Posterior vena cava (tissue), 2 donors: Measurements from ENCODE around the gene APOBEC3A. TPM values are rescaled to one million over a fixed set of nuclear protein-coding genes. Genes with fewer than 3 reads are reported as not detected.
"Not testable (repeated sequence)": the region's sequence is repeated elsewhere in the genome, so short reads cannot be mapped to it uniquely, and the experiment has no call there.

ENCODE experiments used
- DNase-seq: peaks from one replicate; pipeline ENCODE4 v3.0.0-alpha.2; 2020; ENCODE audit warnings: low spot score
- intact Hi-C, 2 donors: fragments of 100-400 bp; cut with DNase I; formaldehyde crosslinking; loops; one replicate each; pipeline versions ENCODE4 v1.14.1 to v1.14.2; 2022 to 2023
- total RNA-seq, 2 donors: library from RNA; stranded (reverse); fragmentation: NEBNext Ultra II Directional; extraction: Animal tissue kit (Norgen Biotek cat#: 25700); gene quantifications; one replicate each; pipeline ENCODE4 v1.2.1, GENCODE V29; 2021
- donor health status: DM: yes; HTN: yes; CAD: no.
- donor health status: DM: yes; HTN: yes; CAD: no.

Gene APOBEC3A
- total RNA-seq, 2 donors from 2014 or later, result 2.5 to 5.6 TPM

DNA sequence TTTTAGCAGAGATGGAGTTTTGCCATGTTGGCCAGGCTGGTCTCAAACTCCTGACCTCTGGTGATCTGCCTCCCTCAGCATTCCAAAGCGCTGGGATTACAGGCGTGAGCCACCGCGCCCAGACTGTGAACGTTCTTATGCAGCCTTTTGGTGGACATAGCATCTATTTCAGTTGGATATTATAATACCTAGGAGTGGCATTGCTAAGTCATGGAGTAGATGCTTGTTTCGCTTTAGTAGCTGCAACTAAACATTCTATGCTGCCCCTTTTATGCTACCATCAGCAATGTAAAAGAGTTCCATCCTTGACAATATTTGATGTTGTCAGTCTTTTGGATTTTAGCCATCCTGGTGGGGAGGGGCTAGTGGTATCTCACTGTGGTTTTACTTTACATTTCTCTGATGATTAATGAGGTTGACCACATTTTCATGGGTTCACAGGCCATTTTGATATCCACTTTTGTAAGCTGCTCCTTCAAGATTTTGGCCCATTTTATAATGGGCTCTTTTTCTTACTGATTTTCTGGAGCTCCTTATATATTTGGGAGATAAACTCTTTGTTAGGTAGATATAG is 16.5 kb upstream of the APOBEC3A start:
- intact Hi-C loops, result loop anchor here in 1 of 2 donors (5.0 kb wide), 1 partner anchor 1241 kb away; no protein-coding TSS in a partner anchor

GRCh38 chr22:38941488-38941987 is 15.9 kb upstream of the APOBEC3A start:
- intact Hi-C loops, result loop anchor here in 1 of 2 donors (5.0 kb wide), 1 partner anchor 1241 kb away; no protein-coding TSS in a partner anchor
- no peak for DNase-seq

More for the DNA sequence above, 16.5 kb upstream of the APOBEC3A start:
- DNase-seq, result no peak

- no peak for DNase-seq
- intact Hi-C loops, result loop anchor here in 1 of 2 donors (5.0 kb wide), 1 partner anchor 1240 kb away; no protein-coding TSS in a partner anchor
These were observed 14.7 kb upstream of the APOBEC3A start for GRCh38 chr22:38942702-38943101.

DNA sequence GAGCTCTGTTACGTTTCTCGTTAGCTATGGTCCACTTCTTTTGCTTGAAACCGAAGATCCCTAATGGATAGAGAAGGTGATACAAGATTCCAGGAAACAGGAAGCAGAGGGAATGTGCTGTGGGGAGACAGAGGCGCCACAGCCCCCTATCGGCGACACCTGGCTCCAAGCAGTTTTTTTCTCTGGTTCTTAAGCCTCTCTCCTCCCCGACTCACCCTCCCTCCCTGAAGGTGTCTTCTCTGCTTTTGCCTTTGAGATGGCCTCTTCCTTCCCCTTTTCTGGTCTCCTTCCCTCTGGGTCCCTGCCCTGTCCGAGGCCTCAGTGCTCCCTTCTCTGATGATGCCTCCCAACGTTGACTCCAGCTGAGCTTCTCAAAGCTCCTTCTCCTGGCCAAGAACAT is 14.2 kb upstream of the APOBEC3A start:
- DNase-seq, result no peak
- intact Hi-C loops, result loop anchor here in 1 of 2 donors (5.0 kb wide), 1 partner anchor 1239 kb away; no protein-coding TSS in a partner anchor

GRCh38 chr22:38943882-38944281 is 13.5 kb upstream of the APOBEC3A start:
- intact Hi-C loops, result loop anchor here in 1 of 2 donors (5.0 kb wide), 1 partner anchor 1238 kb away; no protein-coding TSS in a partner anchor
- DNase-seq, result peak; percentile 19

GRCh38 chr22:38944653-38945052 is 12.8 kb upstream of the APOBEC3A start:
- intact Hi-C loops, result loop anchor here in 1 of 2 donors (5.0 kb wide), 1 partner anchor 1238 kb away; no protein-coding TSS in a partner anchor
- peak; percentile 43 for DNase-seq

GRCh38 chr22:38945706-38946338 is 11.6 kb upstream of the APOBEC3A start:
- intact Hi-C loops, result not testable (repeated sequence)
- DNase-seq, result peak; percentile 7

DNA sequence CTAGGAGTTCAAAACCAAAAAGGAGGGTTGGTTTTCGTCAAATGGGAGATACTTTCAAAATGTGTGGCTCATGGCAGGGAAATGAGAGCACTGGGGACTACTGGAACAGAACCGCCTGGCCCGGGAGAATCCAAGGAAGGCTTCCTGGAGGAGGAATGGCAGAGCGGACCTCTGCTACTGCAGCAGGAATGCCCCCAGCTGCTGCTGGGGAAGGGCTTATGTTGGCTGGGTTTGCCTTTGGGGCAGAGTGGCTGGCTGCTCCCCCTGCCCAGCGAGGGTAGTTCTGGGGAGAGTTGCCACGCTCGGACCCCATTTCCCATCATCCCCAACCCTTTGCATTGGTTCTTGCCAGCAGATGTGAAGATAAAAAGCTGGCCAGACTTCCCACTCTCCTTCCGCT is 10.6 kb upstream of the APOBEC3A start:
- peak; percentile 62 for DNase-seq
- intact Hi-C loops, result no loop called here

DNA sequence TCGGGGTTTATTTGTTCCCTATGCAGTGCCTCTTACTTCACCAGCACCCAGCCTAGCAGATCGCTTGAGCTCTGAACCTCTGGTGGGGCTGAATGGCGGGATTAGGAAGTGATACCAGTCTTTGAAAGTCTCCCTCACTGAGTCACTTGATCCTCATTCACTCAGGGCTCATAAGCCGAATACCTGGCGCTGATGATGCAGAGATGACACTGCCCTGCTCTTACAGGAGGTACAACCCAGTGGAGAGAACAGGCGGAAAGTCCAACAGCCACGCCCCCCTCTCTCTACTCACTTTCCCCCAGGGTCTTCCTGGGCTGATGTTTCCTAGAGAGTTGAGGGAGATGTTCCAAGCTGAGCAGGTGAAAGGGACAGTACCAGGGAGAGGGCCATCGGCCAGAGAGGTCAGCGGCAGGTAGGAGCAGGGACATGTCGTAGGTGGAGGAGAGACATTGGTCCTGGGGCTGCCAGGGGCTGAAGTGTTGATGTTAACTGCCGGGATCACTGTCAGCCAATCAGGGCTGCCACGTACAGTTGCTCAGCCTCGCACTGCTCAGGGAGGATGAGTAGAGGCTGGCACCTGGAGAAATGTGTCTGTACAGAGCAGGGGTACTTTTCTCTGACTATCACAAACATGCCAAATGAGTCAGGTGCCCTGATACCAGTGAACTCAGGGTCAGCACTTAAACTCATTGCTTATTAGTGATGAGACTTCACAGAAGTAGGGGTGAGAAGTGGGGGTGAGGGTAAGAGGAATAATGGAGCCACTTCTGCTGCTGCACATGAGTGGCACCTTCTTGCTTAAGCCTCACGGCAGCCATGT is 9.9 kb upstream of the APOBEC3A start:
- DNase-seq, result peak; percentile 57
- intact Hi-C loops, result no loop called here

DNA sequence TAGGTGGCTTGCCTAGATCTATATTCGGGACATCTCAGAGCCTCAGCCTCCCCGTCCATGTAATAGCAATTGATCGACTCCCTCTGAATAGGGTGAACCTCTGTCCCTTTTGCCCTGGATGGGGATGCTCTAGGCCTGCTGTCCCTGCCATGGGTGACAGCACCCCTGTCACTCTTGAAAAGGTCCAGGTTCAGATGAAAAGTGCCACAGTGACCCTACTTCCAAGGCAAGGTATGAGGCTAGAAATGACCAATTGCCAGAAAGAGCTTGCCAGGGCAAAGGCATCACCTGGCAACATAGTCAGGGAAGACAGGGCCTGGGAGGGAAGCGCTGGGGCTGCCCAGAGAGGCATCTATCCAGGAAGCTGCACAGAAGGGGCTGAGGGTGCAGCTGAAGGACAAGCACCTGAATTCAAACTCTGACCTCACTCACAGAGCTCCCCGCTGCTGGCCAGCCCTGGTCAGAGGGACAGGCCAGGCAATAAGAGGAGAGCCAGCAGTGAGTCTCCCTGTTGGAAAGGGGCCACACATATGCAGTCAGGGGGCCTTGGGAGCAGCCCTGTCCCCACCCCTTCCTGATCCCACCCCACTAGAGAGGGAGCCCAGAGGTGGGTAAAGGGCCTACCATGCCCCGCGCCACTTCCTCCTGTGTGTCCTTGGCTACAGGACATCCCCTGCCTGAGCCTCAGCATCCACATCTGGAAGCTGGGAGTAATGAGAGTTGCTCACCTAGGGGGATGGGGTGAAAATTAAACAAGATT is 9.0 kb upstream of the APOBEC3A start:
- intact Hi-C loops, result no loop called here
- DNase-seq, result peak; percentile 63

GRCh38 chr22:38949889-38950405 is 7.5 kb upstream of the APOBEC3A start:
- peak; percentile 66 for DNase-seq
- intact Hi-C loops, result no loop called here

DNA sequence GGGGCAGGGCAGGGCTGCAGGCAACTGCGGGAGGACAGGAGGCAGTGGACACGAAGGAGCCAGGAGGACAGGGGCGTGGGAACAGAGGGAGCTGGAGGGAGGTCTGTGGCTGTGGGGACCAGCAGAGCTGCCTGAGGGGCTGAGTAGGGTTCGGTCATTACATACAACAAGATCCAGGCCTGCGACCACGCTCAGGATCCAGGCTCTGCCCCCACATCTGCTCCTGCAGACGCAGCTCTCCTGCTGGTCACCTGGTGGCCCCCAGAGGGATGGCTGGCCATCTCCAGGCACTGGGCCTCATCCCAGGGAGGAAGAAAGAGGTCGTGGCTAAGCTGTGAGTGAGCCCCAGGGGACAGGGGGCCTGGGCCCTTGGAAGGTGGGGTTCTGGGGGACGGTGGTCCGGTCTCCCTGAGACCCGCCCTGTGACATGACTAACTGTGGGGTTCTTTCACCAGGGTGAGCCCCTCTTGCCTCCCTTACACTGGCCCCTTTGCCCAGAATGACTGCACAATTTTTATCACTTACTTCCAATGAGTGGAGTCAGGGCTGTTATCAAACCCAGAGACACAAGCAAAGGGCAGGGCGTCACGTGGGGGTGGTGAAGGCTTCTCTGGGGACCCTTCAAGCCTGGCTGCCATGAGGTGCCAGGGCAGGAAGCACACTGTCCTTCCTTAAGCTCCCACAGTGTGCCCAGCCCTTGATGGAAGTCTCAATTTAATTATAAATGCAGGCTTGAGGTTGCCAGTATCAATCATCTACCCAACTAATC is 6.7 kb upstream of the APOBEC3A start:
- peak; percentile 71 for DNase-seq
- intact Hi-C loops, result no loop called here

DNA sequence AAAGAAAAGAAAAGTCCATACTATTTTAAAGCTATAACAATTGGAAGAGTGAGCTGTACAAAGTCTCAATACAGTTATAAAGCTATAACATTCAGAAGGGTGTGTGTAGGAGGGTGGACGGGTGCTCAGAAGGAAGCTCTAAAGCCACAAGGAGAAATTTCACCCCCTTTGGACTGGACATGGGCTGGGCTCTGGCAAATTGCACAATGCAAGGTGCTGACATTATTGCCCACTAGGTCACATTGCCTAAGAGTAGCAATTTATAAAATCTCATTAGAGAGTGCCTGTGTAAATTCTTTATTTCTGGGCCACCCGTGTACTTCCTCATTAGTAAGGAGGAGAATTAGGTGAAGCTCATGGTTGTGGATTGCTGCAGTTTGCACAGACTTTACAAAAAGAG is 5.7 kb upstream of the APOBEC3A start:
- peak; percentile 3 for DNase-seq
- intact Hi-C loops, result no loop called here

DNA sequence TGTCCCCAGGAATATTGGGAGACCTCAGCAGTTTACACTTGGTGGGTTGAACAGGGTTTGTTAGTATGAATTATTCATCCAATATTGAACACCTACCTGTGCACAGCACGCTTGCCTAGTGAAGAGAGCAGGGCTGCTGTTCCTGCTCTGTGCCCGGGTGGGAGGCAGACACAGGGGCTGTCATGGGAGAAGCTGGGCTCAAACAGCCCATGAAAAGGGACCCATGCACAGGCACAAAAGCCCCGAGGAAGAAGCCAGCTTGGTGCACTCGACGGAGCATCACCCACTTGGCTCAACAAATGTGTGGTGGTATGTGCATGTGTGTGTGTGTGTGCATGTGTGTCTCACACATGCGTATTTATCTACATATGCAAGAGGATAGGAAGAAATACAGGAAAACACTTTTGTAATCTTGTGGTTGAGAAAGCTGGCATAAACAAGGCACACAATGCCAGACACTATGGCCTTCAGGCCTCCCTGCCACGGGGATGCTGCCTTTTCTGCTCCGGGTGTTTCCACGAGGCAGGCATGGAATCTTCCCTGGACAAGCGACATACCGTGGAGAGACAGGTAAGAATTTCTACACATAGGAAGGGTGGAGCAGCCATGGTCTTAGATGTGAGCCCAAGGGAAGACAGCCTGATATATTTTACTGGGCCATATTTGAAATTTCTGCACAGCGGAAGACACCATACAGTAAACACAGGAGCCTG is 5.0 kb upstream of the APOBEC3A start:
- intact Hi-C loops, result no loop called here
- DNase-seq, result peak; percentile 55

GRCh38 chr22:38953091-38953490 is 4.3 kb upstream of the APOBEC3A start:
- intact Hi-C loops, result no loop called here
- DNase-seq, result peak; percentile 57

- intact Hi-C loops, result no loop called here
- peak; percentile 67 for DNase-seq
These were observed 3.6 kb upstream of the APOBEC3A start for GRCh38 chr22:38953577-38954413.
